Measurements from ENCODE around the gene AGMAT. TPM values are rescaled to one million over a fixed set of nuclear protein-coding genes. Genes with fewer than 3 reads are reported as not detected.

Gene AGMAT
- total RNA-seq, 1 donor from 2014 or later = 0.18 TPM

DNA sequence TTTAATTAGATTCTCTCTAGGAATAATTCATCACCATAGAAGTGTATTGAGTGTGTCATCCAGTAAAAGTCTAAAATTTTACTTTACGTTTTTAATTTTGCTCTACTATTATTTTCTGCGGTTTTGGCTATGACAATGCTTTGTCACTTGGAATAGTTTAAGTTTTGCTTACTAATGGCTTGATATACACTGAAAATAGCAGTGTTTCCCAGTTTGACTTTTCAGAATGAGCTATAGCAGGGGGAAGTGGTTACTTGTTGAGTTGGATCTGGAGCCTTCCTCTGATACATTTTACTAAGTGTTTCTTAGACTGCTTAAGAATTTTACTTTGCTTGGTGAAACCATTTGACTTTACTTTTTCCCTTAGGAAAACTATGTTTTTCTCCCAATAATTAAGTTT lies 53.2 kb downstream of the AGMAT start:
- DNase-seq (ENCODE audit: low spot score) (no peak), ATAC-seq (no peak)
- intact Hi-C loops (cut with DNase I) = no loop called here

DNA sequence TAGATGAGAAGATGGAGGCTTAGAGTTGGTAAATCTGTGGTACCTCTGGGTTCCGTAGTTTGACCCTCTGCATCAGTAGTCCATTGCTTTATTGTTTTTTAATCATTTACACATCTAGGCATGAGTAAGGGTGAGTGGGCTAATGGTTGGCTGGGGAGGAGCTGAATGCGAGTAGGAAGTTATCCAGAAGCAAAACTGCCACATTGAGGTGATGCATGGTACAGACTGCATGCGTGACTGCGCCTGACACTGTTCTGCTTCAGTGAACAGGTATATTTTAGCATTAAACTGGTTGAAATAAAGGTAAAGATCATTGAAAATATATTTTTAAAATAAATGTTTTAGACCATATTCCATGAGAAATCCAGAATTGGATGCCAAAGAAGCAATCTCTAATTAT lies 53.8 kb downstream of the AGMAT start:
- ATAC-seq (no peak), DNase-seq (ENCODE audit: low spot score) (no peak)
- intact Hi-C loops (cut with DNase I) = no loop called here

DNA sequence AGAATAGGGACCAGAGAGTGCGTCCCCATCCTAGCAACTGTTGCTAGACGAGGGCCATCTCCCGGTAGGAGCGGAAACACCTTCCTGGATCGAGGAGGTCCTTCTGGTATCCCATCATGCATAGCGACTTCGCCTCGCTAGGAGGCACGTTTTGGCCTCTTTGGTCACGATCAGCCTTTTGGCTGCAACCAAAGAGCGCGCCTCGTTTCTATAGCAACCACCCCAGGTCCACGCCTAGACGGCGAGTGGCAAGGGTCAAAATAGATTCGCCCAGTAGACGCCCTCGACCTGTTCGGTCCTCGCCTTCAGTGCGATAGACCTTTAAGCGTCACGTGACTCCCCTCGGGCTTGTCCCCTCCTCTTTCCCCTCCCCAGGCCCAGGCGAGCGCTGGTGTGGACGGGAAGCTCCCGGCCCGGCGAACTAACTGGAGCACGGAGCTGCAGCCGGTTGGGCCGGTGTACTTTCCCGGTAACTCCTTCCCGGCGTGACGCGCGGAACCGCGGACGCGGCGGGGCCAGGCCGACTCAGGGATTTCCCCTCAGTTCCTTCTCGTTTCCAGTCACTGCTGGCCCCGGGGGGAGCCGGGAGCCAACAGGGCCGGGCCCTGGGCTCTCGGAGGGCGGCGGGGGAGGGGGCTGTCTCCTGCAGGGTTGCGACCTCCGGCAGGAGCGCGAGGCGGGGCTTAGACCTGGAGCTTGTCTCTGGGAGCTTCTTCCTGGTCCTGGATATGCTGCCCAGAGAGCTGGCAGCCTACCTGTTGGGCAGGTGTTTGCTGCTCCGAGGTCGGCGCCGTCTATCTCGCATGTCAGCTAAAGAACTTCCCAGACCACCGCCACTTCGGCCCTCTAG lies 58.1 kb downstream of the AGMAT start, which contains the start of gene DNAJC16:
Gene DNAJC16, plus strand, starts transcription at position 359 of the 850 bp plus-strand sequence. CDS start 2,258 bp downstream, outside the sequence.
- intact Hi-C loops (cut with DNase I) = no loop called here

DNA sequence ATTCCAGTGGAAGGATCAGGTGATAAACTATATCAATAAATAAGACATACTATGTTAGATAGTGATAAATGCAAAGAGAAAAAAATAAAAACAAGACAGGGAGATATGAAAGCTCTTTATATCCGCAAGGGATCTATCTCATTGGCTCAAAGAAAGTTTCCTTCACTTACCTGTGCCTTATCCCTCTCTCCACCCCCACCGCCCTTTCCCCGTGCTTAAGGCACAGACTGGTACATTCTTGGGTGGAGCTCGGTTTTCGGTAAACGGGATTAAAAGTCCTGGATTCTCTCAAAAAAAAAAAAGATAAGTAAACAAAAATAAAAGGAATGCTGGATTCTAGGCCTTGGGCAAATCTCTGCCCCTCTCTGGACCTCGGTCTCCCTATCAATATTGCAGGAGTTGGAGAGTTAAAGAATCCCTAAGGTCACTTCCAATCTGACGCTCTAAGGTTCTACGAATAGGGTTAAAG lies 58.8 kb downstream of the AGMAT start:
- intact Hi-C loops (cut with DNase I) = no loop called here
- DNase-seq (ENCODE audit: low spot score) = no peak
- no peak for ATAC-seq

More for the DNA sequence above, 58.1 kb downstream of the AGMAT start, which contains the start of gene DNAJC16:
- DNase-seq (ENCODE audit: low spot score) (peak; percentile 100), ATAC-seq (peak; percentile 78)

DNA sequence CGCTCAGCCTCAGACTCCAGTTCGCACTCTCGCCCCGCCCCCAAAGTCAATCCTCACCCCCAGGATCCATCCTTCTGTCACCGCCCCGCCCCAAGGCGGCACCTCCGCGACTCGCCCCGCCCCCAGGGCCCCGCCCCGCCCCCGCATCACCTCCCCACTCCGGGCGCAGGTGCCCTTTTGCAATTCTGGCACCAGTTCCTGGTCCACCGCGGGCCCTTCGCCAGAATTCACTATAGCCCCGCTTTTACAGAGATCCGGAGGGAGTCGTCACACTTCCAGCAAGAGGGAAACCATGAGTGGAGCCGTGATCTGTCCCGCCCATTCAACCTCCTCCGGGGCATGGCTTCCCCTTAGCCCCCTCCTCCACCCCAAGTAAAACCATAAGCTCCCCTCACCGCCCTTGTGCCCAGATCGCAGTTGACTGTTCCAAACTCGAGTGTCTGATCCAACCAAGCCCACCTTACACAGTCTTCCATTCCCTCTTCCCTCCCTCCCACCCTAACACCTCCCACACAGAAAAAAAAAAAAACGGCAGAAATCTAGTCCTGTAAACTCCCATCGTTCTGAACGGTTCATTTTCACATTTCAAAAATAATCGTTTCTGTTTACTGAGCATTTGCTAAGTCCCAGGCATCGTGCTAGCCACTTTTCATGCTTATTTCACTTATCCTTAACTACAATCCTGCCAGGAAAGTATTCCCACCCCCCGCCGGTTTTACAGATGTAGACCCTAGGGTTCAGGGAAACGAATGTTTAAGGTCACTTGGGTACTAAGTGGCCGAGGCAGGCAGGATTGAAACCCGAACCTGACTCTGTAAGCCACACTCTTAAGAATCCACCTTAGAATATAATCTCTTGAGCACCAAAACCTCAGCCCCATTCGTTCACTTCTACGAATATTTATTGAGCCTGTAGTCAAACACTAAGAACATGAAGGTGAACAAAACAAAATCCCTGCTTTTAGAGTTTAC lies 59.5 kb downstream of the AGMAT start:
- peak; percentile 100 for DNase-seq (ENCODE audit: low spot score)
- peak; percentile 16 for ATAC-seq
- intact Hi-C loops (cut with DNase I) = no loop called here

DNA sequence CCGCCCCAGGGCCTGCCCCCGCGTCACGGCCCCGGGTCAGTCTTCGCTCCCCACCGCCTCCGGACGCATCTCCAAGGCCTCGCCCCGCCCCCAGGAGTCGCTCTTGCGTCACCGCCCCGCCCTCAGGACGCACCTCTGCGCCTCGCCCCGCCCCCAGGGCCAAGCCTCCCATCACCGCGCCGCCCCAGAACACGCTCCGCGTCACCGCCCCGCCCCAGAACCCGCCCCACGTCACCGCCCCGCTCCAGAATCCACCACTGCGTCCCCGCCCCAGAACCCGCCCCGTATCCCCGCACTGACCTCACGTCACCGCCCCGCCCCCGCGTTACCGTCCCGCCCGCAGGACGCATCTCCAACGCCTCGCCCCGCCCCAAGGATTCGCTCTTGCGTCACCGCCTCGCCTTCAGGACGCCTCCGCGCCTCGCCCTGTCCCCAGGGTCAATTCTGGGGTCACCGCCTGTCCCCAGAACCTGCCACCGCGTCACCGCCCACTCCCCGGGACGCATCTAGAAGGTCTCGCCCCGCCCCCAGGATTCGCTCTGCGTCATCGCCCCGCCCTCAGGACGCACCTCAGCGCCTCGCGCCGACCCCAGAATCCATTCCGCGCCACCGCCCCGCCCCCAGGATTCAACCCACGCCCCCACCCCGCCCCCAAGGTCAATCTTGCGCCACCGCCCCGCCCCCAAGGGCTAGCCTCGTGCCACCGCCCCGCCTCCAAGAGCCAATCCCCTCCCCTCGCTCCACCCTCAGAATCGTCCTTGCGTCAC lies 60.4 kb downstream of the AGMAT start:
- ATAC-seq (peak; percentile 82), DNase-seq (ENCODE audit: low spot score) (peak; percentile 100)
- intact Hi-C loops (cut with DNase I) = no loop called here

DNA sequence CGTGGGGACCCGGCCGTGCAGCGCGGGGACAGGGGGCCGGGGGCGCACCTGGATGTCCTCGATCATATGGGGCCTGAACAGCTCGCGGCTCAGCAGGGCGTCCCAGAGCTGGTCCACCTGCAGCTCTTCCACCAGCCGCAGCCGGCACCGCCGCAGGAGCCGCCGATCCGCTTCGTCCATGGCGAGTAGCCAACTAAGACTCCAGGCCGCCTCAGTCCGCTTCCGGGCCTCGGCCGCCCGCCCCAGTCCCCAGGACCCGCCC lies 60.9 kb downstream of the AGMAT start, which contains the start of gene CASP9:
Gene CASP9, minus strand, starts transcription at position 195 of the 262 bp plus-strand sequence. Its CDS starts 15 bp downstream, at position 180.
- no peak for ATAC-seq
- intact Hi-C loops (cut with DNase I) = no loop called here
- no peak for DNase-seq (ENCODE audit: low spot score)

DNA sequence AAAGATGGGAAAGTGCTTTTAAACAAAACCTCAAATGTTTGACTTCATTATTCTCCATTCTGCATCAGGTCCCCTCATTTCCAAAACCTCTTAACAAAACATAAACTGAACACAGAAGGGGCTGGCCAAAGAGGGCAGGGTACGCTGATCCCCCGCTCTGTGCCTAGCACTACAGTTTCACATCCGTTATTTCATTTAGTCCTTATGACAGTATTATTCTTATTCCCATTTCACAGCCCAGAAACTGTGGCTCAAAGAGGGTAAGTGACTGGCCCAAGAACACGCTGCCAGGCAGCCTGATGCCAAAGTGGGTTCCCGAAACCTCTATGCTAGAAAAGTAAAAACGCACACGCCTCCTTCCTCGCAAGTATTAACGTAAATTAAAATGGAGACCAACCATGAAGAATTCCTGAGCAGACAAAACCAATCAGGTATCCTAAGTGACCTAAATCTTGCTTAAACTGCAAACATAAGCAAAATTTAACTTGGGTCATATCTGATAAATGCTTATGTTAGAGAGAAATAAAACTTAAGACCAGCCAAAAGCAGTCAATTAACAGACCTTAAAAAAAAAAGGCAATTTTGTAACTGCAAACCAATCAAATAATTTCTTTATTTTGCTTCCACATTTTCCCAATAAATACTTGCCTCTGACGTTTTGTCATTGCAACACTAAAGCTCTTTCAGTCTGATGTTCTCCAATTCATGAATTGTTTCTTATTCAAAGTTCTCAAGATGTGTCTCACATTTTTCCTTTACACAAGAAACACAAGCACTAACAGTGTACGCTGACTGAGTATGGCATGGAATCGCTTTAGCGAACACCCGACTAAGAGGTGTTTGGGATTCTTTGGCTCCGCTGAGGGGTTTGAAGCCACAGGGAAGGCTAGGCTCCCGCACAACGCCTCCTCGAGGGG lies 61.5 kb downstream of the AGMAT start:
- DNase-seq (ENCODE audit: low spot score) = peak; percentile 55
- intact Hi-C loops (cut with DNase I) = no loop called here
- no peak for ATAC-seq

DNA sequence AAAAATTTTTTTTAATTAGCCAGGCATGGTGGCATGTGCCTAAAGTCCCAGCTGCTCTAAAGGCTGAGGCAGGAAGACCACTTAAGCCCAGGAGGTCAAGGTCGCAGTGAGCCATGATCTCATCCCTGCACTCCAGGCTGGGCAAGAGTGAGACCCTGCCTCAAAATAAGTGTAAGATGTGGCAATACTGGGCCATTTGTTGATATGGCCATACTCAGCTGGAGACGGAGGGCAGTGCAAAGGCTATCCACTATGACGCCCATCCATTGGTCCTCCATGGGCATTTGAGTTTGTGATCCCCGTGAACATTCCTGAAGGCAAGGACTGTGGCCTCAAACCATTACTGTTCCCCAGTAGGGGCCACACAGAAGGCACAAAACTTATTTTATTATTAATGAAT lies 62.3 kb downstream of the AGMAT start:
- ATAC-seq (no peak), DNase-seq (ENCODE audit: low spot score) (peak; percentile 40)
- intact Hi-C loops (cut with DNase I) = no loop called here

Other genes with a start within 250 kb of the AGMAT start
- 28.7 TPM for gene EFHD2, start 175.2 kb downstream of the AGMAT start, total RNA-seq
- gene CTRC, start 146.6 kb downstream of the AGMAT start, total RNA-seq = 2.2 TPM
- gene CELA2A, start 128.3 kb downstream of the AGMAT start, total RNA-seq = 0.94 TPM
- gene CELA2B, start 108.9 kb downstream of the AGMAT start, total RNA-seq = not detected
- 25.1 TPM for gene CASP9, start 60.8 kb downstream of the AGMAT start, total RNA-seq
- gene DNAJC16, start 58.2 kb downstream of the AGMAT start, total RNA-seq = 19.8 TPM
- gene DDI2, start 32.4 kb upstream of the AGMAT start, total RNA-seq = 38.5 TPM
- 67.8 TPM for gene PLEKHM2, start 99.3 kb upstream of the AGMAT start, total RNA-seq
- 1.6 TPM for gene SLC25A34, start 151.2 kb upstream of the AGMAT start, total RNA-seq
- gene TMEM82, start 157.4 kb upstream of the AGMAT start, total RNA-seq = not detected
- gene FBLIM1, start 173.7 kb upstream of the AGMAT start, total RNA-seq = 29.0 TPM
- 1.5 TPM for gene UQCRHL, start 222.6 kb upstream of the AGMAT start, total RNA-seq